C4-2B (cell line): ENCODE data around the gene BLOC1S4.
"Not testable (repeated sequence)": the region's sequence is repeated elsewhere in the genome, so short reads cannot be mapped to it uniquely, and the experiment has no call there.

ENCODE experiments used
- ZFX ChIP-seq: fragments of 450-650 bp; IDR thresholded peaks from 2 replicates; pipeline ENCODE4 v1.6.1; 2017
- TF ChIP-seq, protein P1 (sequence below): fragments of 450-650 bp; conservative IDR thresholded peaks from 2 replicates; pipeline ENCODE4 v1.5.1; 2017; ENCODE audit warnings: mild to moderate bottlenecking

DNA sequence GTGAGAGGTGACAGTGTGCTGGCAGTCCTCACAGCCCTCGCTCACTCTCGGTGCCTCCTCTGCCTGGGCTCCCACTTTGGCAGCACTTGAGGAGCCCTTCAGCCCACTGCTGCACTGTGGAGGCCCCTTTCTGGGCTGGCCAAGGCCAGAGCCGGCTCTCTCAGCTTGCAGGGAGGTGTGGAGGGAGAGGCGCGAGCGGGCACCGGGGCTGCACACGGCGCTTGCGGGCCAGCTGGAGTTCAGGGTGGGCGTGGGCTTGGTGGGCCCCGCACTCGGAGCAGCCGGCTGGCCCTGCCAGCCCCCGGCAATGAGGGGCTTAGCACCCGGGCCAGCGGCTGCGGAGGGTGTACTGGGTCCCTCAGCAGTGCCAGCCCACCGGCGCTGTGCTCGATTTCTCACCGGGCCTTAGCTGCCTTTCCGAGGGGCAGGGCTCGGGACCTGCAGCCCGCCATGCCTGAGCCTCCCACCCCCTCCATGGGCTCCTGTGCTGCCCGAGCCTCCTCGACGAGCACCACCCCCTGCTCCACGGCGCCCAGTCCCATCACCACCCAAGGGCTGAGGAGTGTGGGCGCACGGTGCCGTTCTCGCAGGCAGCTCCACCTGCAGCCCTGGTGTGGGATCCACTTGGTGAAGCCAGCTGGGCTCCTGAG is 43.3 kb upstream of the BLOC1S4 start:
- TF ChIP-seq, protein P1, sequence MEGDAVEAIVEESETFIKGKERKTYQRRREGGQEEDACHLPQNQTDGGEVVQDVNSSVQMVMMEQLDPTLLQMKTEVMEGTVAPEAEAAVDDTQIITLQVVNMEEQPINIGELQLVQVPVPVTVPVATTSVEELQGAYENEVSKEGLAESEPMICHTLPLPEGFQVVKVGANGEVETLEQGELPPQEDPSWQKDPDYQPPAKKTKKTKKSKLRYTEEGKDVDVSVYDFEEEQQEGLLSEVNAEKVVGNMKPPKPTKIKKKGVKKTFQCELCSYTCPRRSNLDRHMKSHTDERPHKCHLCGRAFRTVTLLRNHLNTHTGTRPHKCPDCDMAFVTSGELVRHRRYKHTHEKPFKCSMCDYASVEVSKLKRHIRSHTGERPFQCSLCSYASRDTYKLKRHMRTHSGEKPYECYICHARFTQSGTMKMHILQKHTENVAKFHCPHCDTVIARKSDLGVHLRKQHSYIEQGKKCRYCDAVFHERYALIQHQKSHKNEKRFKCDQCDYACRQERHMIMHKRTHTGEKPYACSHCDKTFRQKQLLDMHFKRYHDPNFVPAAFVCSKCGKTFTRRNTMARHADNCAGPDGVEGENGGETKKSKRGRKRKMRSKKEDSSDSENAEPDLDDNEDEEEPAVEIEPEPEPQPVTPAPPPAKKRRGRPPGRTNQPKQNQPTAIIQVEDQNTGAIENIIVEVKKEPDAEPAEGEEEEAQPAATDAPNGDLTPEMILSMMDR = not testable (repeated sequence)
- TF ChIP-seq ZFX = not testable (repeated sequence)
